COLO829 (cell line): ENCODE measurements around the gene MFAP1.
A peak's percentile ranks its signal among the peaks of the same experiment; 100 is the strongest.

Experiments used
- DNase-seq: peaks from one replicate; pipeline ENCODE4 v3.0.0; 2012; ENCODE audit warnings: low spot score

Gene MFAP1

DNA sequence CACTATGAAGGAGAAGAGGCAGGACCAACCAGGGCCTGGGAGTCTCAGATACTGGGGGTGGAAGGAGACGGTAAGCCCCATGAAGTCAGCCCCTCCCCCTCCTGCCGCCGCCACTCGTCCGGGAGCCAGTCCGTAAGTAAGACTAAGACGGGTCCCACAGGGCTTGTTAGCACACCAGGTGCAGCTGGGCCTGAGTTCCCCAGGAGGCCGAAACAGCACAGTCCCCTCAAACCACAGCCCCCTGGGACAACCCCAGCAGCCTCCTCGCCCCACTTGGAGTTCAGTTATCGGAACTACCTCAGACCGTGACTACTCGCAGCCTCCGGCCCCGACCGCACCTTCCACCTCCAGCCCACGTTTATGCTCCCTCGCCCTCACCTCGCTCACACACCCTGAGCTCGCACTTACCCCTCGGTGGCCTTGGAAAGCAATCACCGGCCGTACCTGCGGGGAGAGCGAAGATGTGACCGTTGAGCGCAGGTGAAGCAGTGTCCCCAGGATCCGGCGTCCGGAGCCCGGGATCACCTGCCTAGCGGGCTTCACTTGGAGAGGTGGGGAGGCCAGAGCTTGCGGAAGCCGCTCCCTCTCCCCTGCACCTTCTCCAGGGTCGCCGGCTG is 48.3 kb downstream of the MFAP1 start:
- no peak for DNase-seq

DNA sequence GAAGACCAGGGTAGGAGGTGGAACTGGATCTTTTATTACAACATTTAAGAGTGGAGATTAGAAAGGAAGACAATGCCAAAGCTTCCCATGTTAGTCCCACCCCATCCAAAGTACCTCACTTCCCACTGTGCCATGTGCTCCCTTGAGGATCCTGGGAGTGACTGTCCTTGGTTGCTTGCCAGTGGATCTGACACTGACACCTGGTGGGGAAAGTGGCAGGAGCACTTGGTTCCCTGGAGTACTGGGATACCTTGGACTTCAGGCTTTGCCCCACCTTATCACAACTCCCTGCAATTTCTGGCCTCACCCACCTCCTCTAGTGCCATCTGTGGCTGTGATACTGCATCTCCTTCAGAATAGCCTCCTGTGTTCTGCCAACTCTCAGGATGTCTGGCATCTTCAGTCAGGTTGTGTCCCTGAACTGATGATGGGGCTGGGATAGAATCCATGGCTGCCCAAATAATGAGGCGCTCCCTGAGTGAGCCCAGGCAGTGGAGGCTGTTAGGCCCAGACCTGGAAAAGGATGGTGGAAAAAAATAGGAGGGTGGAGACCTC is 49.0 kb downstream of the MFAP1 start:
- no peak for DNase-seq

DNA sequence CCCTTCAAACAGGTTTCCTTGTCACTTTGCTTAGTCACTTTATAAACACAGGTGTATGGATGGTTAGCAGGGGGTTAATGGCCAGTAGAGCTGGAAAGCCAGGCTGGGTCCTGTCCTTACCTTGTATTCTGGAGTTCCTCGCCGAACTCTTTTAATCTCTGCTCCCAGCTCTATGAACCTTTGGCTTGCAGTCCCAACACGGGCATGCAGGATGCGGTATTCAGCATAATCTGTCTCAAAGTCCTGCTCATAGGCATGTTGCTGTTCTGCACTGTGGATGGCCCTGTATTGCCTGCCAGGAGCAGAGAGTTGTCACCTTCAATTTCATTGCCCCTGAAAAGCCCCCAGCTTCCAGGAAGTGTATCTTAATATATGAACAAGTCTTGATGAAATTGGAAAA is 50.4 kb downstream of the MFAP1 start:
- no peak for DNase-seq

GRCh38 chr15:43772624-43773023 is 51.9 kb downstream of the MFAP1 start:
- no peak for DNase-seq

GRCh38 chr15:43771816-43772215 is 52.7 kb downstream of the MFAP1 start:
- DNase-seq = no peak

DNA sequence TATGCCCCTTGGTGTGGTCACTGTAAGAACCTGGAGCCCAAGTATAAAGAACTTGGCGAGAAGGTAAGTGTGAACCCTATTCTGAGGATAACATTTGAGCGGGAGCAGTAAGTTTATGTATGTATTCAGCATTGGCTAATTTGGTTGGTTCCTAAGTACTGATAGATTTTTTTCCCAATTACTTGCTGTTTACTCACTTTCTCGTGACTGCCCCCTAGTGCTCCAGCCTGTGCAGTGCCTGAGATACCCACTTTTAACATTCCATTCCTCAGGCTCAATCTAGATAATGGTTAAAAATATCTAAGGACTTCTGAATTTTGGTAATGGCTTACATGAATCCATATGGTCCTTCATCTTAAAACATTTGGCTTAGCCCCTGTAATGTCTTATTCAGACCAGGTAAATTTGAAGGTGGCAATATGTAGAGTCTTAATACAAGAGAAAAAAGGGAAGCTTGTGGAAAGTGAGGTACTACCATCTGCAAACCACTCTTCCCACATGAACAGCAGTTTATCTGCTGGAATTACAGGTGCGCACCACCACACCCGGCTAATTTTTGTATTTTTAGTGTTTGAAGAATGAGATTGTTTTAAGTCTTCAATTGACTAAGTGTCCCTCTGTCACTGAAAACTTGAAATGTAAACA is 54.8 kb downstream of the MFAP1 start:
- DNase-seq = peak; percentile 24

DNA sequence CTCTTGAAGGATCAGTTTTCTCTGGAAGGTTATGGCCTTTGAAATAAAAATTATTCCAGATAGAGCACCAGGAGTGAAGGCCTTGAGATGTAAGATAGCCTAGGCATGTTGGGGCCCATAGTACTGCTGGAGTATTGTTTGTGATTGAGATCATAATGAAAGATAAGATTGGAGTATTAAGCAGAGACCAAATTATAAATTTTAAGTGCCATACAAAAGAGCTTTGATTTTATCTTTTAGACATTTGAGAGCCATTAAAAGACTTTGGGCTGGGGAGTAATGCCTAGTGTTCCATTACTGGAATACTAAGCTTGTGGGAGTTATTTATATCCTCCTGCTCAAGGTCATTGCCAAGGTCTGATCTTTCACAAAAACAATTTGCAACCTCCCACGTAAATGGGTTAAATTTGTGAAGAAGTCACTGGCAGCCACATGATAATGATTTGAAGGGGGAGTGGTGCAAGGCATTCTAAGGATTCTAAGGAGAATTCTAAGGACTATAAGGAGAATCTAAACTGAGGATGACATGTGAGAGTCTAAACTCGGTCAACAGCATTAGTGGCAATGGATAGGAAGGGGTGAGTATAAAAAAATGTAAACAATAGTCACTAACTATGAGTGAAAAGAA is 60.6 kb downstream of the MFAP1 start:
- DNase-seq = no peak

DNA sequence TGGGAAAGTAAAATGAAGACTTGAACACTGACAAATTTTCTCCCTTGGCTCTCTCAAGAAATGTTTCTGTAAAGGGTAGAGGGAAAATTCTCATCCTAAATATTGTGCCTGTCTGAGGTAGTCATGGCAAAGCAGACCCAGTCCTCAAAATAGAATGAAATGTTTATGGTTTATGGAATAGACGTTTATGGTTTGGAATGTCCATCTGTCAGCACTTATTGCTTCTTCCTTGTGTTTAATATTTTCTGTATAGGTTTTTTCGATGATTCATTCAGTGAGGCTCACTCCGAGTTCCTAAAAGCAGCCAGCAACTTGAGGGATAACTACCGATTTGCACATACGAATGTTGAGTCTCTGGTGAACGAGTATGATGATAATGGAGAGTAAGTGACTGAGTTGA is 61.7 kb downstream of the MFAP1 start:
- DNase-seq = no peak
